ENCODE measurements around the gene LSR. TPM values are rescaled to one million over a fixed set of nuclear protein-coding genes. Genes with fewer than 3 reads are reported as not detected.

LSR gene
- total RNA-seq, 3 donors from 2014 or later = 3.7 to 37.5 (median 35.1) TPM

- H3K27ac ChIP-seq = peak overlapping the region; percentile 95 to 97
- H3K27me3 ChIP-seq = no peaks in the 10 kb centered on the region
- no peaks in the 10 kb centered on the region for H3K9me3 ChIP-seq
- intact Hi-C loops (cut with DNase I; ENCODE audit: low total_unique reads) = loop anchor here (2.0 kb wide), 1 partner anchor 19 kb away; no protein-coding TSS in a partner anchor
- H3K4me1 ChIP-seq = peaks cover 0 to 6% of the 10 kb centered on the region in 2 donors
- no peaks in the 10 kb centered on the region for H3K36me3 ChIP-seq
- TF ChIP-seq POLR2AphosphoS5 (IDR thresholded peaks at IDR 0.05) (peak in 1 of 3 donors; percentile 10), CTCF (IDR thresholded peaks at IDR 0.05) (peak in 2 of 3 donors; percentile 50 to 82), POLR2A (IDR thresholded peaks at IDR 0.05) (no peak)
- DNase-seq (ENCODE audit: low spot score in 2 of 2) = peak; percentile 82 to 86
- H3K4me3 ChIP-seq = peak overlapping the region; percentile 40 to 82 (median 70)
These were observed 1.1 kb upstream of the LSR start for GRCh38 chr19:35247526-35248309.

- no peak for DNase-seq (ENCODE audit: low spot score in 2 of 2)
- Histone ChIP-seq H3K4me1 (peaks cover 0 to 6% of the 10 kb centered on the region in 2 donors), H3K4me3 (peak overlapping the region; percentile 40 to 82 (median 70)), H3K36me3 (no peaks in the 10 kb centered on the region), H3K27ac (peak overlapping the region; percentile 95 to 97), H3K9me3 (no peaks in the 10 kb centered on the region), H3K27me3 (no peaks in the 10 kb centered on the region)
- TF ChIP-seq CTCF (IDR thresholded peaks at IDR 0.05) (no peak), POLR2AphosphoS5 (IDR thresholded peaks at IDR 0.05) (no peak)
- intact Hi-C loops (cut with DNase I; ENCODE audit: low total_unique reads) = loop anchor here (2.0 kb wide), 1 partner anchor 18 kb away; no protein-coding TSS in a partner anchor
These were observed 495 bp downstream of the LSR start for GRCh38 chr19:35249146-35249847.

- Histone ChIP-seq H3K36me3 (no peaks in the 10 kb centered on the region), H3K27me3 (no peaks in the 10 kb centered on the region), H3K4me3 (peak overlapping the region in 2 of 3 donors; percentile 70 to 82), H3K4me1 (peaks cover 0 to 6% of the 10 kb centered on the region in 2 donors), H3K9me3 (no peaks in the 10 kb centered on the region), H3K27ac (peak overlapping the region in 1 of 2 donors; percentile 97)
- intact Hi-C loops (cut with DNase I; ENCODE audit: low total_unique reads) = loop anchor here (2.0 kb wide), 1 partner anchor 17 kb away; no protein-coding TSS in a partner anchor
- no peak for DNase-seq (ENCODE audit: low spot score in 2 of 2)
- TF ChIP-seq POLR2A (IDR thresholded peaks at IDR 0.05) (no peak), CTCF (IDR thresholded peaks at IDR 0.05) (no peak), POLR2AphosphoS5 (IDR thresholded peaks at IDR 0.05) (no peak)
These were observed 1.3 kb downstream of the LSR start for GRCh38 chr19:35249848-35250711.

- no peak overlapping the region for H3K27ac ChIP-seq
These were observed 2.7 kb downstream of the LSR start for GRCh38 chr19:35251456-35251855.

More at GRCh38 chr19:35251456-35251855, 2.7 kb downstream of the LSR start:
- intact Hi-C loops (cut with DNase I; ENCODE audit: low total_unique reads) = no loop called here
- Histone ChIP-seq H3K36me3 (no peaks in the 10 kb centered on the region), H3K4me3 (no peak overlapping the region), H3K27me3 (no peaks in the 10 kb centered on the region), H3K4me1 (peaks cover 0 to 6% of the 10 kb centered on the region in 2 donors), H3K9me3 (no peaks in the 10 kb centered on the region)
- TF ChIP-seq CTCF (IDR thresholded peaks at IDR 0.05) = no peak
- TF ChIP-seq POLR2A (IDR thresholded peaks at IDR 0.05) = no peak
- no peak for TF ChIP-seq POLR2AphosphoS5 (IDR thresholded peaks at IDR 0.05)
- DNase-seq (ENCODE audit: low spot score in 2 of 2) = no peak
